ENCODE measurements around the gene GP1BB. TPM values are rescaled to one million over a fixed set of nuclear protein-coding genes. Genes with fewer than 3 reads are reported as not detected.

Gene GP1BB
- total and polyA plus RNA-seq, 12 donors, result 0.42 to 29.8 (median 4.7) TPM; not detected in 2

DNA sequence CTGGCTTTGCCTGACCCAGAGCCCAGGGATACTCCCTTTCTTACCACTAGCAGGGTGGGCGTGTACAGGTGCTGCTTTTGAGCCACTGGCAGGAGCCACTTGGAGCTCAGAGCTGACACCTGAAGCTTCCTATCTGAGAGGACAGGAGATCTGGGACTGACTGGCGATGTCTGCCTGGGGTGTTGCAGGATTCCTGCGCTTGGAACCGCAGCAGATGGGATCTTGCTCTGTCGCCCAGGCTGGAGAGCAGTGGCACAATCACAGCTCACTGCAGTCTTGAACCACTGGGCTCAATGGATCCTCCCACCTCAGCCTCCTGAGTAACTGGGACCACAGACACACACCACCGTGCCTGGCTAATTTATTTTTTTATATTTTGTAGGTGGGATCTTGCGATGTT is 17.7 kb downstream of the GP1BB start:
- Histone ChIP-seq H3K36me3 (replicated peaks in 1 of 2) (no peaks in the 10 kb centered on the region), H3K9me3 (replicated peaks in 1 of 3) (no peaks in the 10 kb centered on the region), H3K4me1 (replicated peaks in 1 of 2) (no peaks in the 10 kb centered on the region), H3K4me3 (no peak overlapping the region), H3K27ac (no peak overlapping the region), H3K27me3 (no peaks in the 10 kb centered on the region)
- 90 to 97% (median 93%) methylated on average over 2 to 7 of the region's 7 CpGs for WGBS, 4 donors
- intact Hi-C loops (cut with DNase I), result no loop called here
- no peak for DNase-seq
- TF ChIP-seq POLR2A (IDR thresholded peaks at IDR 0.05), result no peak
- TF ChIP-seq, protein P1, sequence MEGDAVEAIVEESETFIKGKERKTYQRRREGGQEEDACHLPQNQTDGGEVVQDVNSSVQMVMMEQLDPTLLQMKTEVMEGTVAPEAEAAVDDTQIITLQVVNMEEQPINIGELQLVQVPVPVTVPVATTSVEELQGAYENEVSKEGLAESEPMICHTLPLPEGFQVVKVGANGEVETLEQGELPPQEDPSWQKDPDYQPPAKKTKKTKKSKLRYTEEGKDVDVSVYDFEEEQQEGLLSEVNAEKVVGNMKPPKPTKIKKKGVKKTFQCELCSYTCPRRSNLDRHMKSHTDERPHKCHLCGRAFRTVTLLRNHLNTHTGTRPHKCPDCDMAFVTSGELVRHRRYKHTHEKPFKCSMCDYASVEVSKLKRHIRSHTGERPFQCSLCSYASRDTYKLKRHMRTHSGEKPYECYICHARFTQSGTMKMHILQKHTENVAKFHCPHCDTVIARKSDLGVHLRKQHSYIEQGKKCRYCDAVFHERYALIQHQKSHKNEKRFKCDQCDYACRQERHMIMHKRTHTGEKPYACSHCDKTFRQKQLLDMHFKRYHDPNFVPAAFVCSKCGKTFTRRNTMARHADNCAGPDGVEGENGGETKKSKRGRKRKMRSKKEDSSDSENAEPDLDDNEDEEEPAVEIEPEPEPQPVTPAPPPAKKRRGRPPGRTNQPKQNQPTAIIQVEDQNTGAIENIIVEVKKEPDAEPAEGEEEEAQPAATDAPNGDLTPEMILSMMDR (IDR thresholded peaks at IDR 0.05), result no peak

DNA sequence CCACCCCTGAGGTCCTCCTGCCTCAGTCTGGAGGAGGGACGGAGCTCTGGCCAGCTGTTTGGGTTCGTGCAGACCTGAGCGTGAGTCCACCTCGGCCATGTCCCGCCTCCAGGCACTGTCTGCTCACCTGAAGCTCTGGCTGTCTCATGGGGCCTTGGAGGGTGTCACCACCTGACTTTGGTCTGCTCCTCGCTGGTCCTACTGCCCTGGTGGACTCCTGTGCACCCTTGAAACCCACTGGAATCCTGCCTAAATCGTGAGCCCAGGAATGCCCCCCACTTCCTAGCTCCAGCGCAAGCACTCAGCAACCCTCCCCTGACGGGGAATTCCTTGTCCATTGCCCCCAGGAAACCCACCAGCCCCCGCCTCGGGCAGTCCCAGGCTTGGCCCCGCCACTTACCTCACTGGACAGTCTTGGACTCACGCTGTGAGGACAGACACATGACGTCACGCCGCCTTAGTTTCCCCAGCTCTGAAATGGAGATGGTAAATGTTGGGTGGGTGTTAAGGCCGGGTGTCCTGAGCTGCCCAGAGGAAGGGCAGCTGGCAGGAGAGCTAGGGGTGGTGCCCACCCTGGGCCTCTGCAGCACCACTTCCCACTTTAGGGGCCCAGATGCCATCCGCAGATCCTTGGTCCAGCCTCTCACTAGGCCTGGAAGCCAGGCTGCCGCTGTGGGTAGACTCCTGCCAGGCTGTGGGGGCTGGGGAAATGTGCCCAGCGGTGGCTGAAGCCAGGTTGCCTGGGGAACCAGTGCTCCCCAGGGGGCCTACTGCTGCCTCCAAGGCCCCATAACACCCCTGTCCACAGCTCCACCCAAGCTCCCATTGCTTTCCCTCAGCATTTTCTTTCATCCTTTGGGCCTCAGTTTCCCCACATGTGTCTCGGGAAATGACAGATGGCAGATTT is 19.1 kb downstream of the GP1BB start:
- DNase-seq, result no peak
- 89 to 91% (median 90%) methylated on average over 17 to 21 of the region's 21 CpGs for WGBS, 4 donors
- H3K27ac ChIP-seq, result no peak overlapping the region
- intact Hi-C loops (cut with DNase I), result no loop called here
- no peak overlapping the region for H3K4me3 ChIP-seq
- TF ChIP-seq, protein P1 (IDR thresholded peaks at IDR 0.05), result no peak
- no peak for TF ChIP-seq POLR2A (IDR thresholded peaks at IDR 0.05)
- no peaks in the 10 kb centered on the region for H3K27me3 ChIP-seq
- no peaks in the 10 kb centered on the region for H3K36me3 ChIP-seq (replicated peaks in 1 of 2)
- no peaks in the 10 kb centered on the region for H3K4me1 ChIP-seq (replicated peaks in 1 of 2)
- H3K9me3 ChIP-seq (replicated peaks in 1 of 3), result no peaks in the 10 kb centered on the region

GRCh38 chr22:19743081-19743480 is 19.7 kb downstream of the GP1BB start:
- TF ChIP-seq, protein P1 (IDR thresholded peaks at IDR 0.05), result no peak
- no peak overlapping the region for H3K4me3 ChIP-seq
- DNase-seq, result no peak
- H3K4me1 ChIP-seq (replicated peaks in 1 of 2), result no peaks in the 10 kb centered on the region
- no peaks in the 10 kb centered on the region for H3K27me3 ChIP-seq
- no peak overlapping the region for H3K27ac ChIP-seq
- H3K9me3 ChIP-seq (replicated peaks in 1 of 3), result no peaks in the 10 kb centered on the region
- intact Hi-C loops (cut with DNase I), result no loop called here
- H3K36me3 ChIP-seq (replicated peaks in 1 of 2), result no peaks in the 10 kb centered on the region
- 82 to 96% (median 92%) methylated on average over 3 to 6 of the region's 6 CpGs for WGBS, 4 donors

GRCh38 chr22:19743651-19744050 is 20.3 kb downstream of the GP1BB start:
- H3K27ac ChIP-seq, result no peak overlapping the region
- H3K4me3 ChIP-seq, result no peak overlapping the region
- no peaks in the 10 kb centered on the region for H3K36me3 ChIP-seq (replicated peaks in 1 of 2)
- TF ChIP-seq POLR2A (IDR thresholded peaks at IDR 0.05), result no peak
- TF ChIP-seq, protein P1 (IDR thresholded peaks at IDR 0.05), result no peak
- intact Hi-C loops (cut with DNase I), result no loop called here
- no peak for DNase-seq
- no peaks in the 10 kb centered on the region for H3K27me3 ChIP-seq
- WGBS, 4 donors, result 68 to 96% (median 87%) methylated on average over 1 to 4 of the region's 4 CpGs
- no peaks in the 10 kb centered on the region for H3K4me1 ChIP-seq (replicated peaks in 1 of 2)
- no peaks in the 10 kb centered on the region for H3K9me3 ChIP-seq (replicated peaks in 1 of 3)
